Upper lobe of left lung (tissue), 4 donors: ENCODE results near the gene ELN.

Source experiments
- EP300 ChIP-seq, 4 donors: sonication (generic); formaldehyde crosslinking; IDR thresholded peaks; one replicate each; pipeline ENCODE4 v1.5.1; 2017; ENCODE audit warnings: antibody characterized with exemption in 4 of 4, control low read depth in 2 of 4
- POLR2A ChIP-seq, 4 donors: fragments of 450-650 bp; IDR thresholded peaks; one replicate each; pipeline ENCODE4 v1.5.1; 2016 to 2017; ENCODE audit warnings: antibody characterized with exemption in 4 of 4, mild to moderate bottlenecking in 2 of 4
- POLR2AphosphoS5 ChIP-seq, 2 donors: sonication (generic); formaldehyde crosslinking; IDR thresholded peaks; one replicate each; pipeline ENCODE4 v1.5.1; 2017; ENCODE audit warnings: antibody characterized with exemption in 2 of 2
- TF ChIP-seq, protein P1 (sequence below), 6 experiments: fragments of 450-650 bp in 4 of 6; fragments of 200-600 bp in 2 of 6; sonication (generic) in 2 of 6; IDR thresholded peaks; one replicate each; pipeline ENCODE4 v1.5.1; 2016 to 2019; ENCODE audit warnings: antibody characterized with exemption in 6 of 6

DNA sequence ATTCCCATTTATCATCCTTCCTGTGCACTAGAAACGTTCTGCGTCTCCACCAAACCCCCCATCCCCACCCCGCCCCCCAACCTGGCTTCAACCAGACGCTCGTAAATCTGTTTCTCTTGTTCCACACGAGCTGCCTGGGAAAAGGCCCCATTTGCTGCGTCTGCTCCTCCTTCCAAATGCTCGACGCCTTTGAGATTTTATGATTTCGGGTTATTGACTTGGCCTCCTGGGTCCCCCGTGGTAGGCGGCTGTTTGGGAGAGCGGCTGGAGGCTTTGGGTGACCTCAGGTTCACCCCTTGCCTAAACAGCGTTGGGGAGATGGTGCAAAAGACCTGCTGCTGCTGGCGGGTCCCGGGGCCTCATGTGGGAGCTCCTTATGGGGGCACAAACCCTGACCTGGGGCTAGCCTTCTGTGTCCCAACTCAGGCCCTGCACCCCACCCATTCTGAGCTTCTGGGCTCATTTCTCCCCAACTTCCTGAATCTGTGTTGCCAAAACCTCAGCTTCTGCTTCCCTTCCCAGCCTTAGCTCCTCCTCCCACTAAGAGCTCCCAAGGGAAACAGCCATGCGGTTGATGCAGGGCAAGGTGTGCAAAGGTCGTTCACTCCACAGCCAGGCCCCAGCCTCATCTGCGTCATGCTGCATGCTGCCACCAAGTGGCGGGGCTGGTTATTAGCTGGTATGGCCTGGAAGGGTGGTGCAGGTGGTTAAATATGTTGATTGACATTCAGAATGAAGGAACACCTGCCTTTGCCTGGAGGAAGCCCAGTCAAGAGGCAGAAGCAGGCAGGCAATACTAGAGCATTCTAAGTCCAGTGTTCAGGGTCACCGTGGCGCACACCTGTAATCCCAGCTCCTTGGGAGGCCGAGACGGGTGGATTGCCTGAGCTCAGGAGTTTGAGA lies 49.1 kb upstream of the ELN start:
- TF ChIP-seq, protein P1, sequence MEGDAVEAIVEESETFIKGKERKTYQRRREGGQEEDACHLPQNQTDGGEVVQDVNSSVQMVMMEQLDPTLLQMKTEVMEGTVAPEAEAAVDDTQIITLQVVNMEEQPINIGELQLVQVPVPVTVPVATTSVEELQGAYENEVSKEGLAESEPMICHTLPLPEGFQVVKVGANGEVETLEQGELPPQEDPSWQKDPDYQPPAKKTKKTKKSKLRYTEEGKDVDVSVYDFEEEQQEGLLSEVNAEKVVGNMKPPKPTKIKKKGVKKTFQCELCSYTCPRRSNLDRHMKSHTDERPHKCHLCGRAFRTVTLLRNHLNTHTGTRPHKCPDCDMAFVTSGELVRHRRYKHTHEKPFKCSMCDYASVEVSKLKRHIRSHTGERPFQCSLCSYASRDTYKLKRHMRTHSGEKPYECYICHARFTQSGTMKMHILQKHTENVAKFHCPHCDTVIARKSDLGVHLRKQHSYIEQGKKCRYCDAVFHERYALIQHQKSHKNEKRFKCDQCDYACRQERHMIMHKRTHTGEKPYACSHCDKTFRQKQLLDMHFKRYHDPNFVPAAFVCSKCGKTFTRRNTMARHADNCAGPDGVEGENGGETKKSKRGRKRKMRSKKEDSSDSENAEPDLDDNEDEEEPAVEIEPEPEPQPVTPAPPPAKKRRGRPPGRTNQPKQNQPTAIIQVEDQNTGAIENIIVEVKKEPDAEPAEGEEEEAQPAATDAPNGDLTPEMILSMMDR (IDR thresholded peaks at IDR 0.05): peak in 3 of 6 experiments; percentile 22 to 44 (median 31)
- TF ChIP-seq POLR2A (IDR thresholded peaks at IDR 0.05) (no peak), POLR2AphosphoS5 (IDR thresholded peaks at IDR 0.05) (peak in 1 of 2 donors; percentile 20), EP300 (IDR thresholded peaks at IDR 0.05) (no peak)
